ENCODE measurements around the gene SPIRE1. TPM values are rescaled to one million over a fixed set of nuclear protein-coding genes. Genes with fewer than 3 reads are reported as not detected.

Gene SPIRE1
- total RNA-seq, 1 experiment from 2014 or later = 16.6 TPM

- Mint-ChIP-seq H3K9me3 (no peaks in the 10 kb centered on the region), H3K27me3 (ENCODE audit: low read depth) (no peaks in the 10 kb centered on the region), H3K27ac (no peak overlapping the region), H3K4me3 (no peak overlapping the region), H3K36me3 (ENCODE audit: insufficient read depth in 1 of 3, low read depth in 3 of 3) (peaks cover 0 to 4% (median 0%) of the 10 kb centered on the region in 3 experiments; a peak in 3 of 7 replicates), H3K4me1 (no peaks in the 10 kb centered on the region)
- Histone ChIP-seq H3K23ac (ENCODE audit: insufficient read length, low read depth, low read length) (no peak overlapping the region), H2AFZ (ENCODE audit: low read length) (no peak overlapping the region), H3T11ph (ENCODE audit: low read length) (no peak overlapping the region), H3K4ac (ENCODE audit: low read depth, low read length) (no peak overlapping the region), H3K56ac (ENCODE audit: insufficient read length, low read depth, low read length) (no peak overlapping the region), H2BK120ac (ENCODE audit: low read depth, low read length, poor library complexity, severe bottlenecking) (no peak overlapping the region), H3K14ac (ENCODE audit: insufficient read depth, low read length) (no peak overlapping the region), H2BK5ac (ENCODE audit: insufficient read length, low read length) (no peak overlapping the region), H4K8ac (replicated peaks; ENCODE audit: insufficient read length, low read depth, low read length) (no peak overlapping the region), H3K4me2 (ENCODE audit: insufficient read depth, insufficient read length, low read length) (no peak overlapping the region), H2BK20ac (ENCODE audit: low read depth, low read length, poor library complexity, severe bottlenecking) (no peak overlapping the region), H3K23me2 (ENCODE audit: insufficient read length, low read depth, low read length, poor library complexity, severe bottlenecking) (no peaks in the 10 kb centered on the region), H3K79me1 (ENCODE audit: insufficient read depth, low read depth, low read length, poor library complexity, severe bottlenecking) (no peaks in the 10 kb centered on the region), H3K4me1 (ENCODE audit: insufficient read depth, low read length) (no peaks in the 10 kb centered on the region), H3K18ac (ENCODE audit: insufficient read length, low read depth, low read length) (no peak overlapping the region), H3K9me3 (ENCODE audit: control insufficient read depth, low read depth, low read length) (no peaks in the 10 kb centered on the region), H2BK15ac (ENCODE audit: low read depth, low read length) (no peak overlapping the region), H4K5ac (ENCODE audit: insufficient read length, low read depth, low read length) (no peak overlapping the region), H2AK5ac (ENCODE audit: insufficient read length, low read length) (no peak overlapping the region), H3K27ac (ENCODE audit: insufficient read length, low read depth, low read length) (no peak overlapping the region), H3K9ac (ENCODE audit: extremely low read depth, insufficient read length, low read length) (no peak overlapping the region), H4K20me1 (ENCODE audit: control insufficient read depth, insufficient read depth, insufficient read length) (no peaks in the 10 kb centered on the region), H3K79me2 (ENCODE audit: insufficient read depth, low read length) (no peaks in the 10 kb centered on the region), H3K27me3 (ENCODE audit: insufficient read depth, low read length) (no peaks in the 10 kb centered on the region), H4K91ac (ENCODE audit: insufficient read length, low read depth, low read length) (no peak overlapping the region), H2BK12ac (ENCODE audit: insufficient read length, low read depth, low read length) (no peak overlapping the region)
- DNase-seq = no peak
- TF ChIP-seq CTCF (conservative IDR thresholded peaks at IDR 0.05) = no peak
- no CpG with 5 or more reads among the region's 3 CpGs for whole genome bisulfite sequencing (ENCODE audit: extremely low coverage, insufficient read length, low lambda C conversion rate)
Measured at GRCh38 chr18:12497839-12498238, 160.1 kb downstream of the SPIRE1 start.

All from H9 (cell line).